Measurements from ENCODE around the gene NEUROD4. TPM values are rescaled to one million over a fixed set of nuclear protein-coding genes. Genes with fewer than 3 reads are reported as not detected.
"Not testable (repeated sequence)": the region's sequence is repeated elsewhere in the genome, so short reads cannot be mapped to it uniquely, and the experiment has no call there.

The NEUROD4 gene
- total RNA-seq, 1 donor from 2014 or later = not detected

DNA sequence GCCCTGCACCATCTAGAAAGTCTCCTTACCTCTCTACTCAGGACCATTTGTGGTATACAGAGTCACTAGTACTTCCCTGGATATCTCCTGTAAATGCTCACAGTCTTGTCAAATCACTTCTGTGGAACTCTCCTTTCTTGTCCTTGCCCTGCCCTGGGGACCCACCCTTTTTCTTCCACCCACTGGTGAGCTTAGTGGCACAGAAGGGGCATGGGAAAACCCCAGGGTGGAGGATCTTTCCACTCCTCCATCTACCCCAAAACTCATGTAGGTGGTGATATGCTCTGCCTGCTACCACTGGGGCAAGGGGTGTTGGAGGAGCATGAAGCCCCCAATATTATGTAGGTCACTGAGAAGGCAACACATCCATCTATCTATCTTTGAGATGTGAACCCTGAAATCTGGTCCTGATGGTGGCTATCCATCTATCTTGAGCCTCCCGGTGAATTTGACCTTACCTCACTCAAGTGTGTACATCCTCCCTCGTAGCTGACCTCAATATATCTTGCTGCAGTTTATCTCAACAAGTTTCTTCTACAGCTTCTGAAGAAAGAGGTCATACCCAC is 36.2 kb upstream of the NEUROD4 start:
- peaks cover 27% of the 10 kb centered on the region for H3K27me3 Mint-ChIP-seq (ENCODE audit: low read depth)
- H3K27ac Mint-ChIP-seq (ENCODE audit: unreplicated experiment) = no peak overlapping the region
- H3K4me3 Mint-ChIP-seq (ENCODE audit: unreplicated experiment) = no peak overlapping the region
- H3K36me3 Mint-ChIP-seq (ENCODE audit: low read depth) = no peaks in the 10 kb centered on the region
- no peaks in the 10 kb centered on the region for H3K4me1 Mint-ChIP-seq (ENCODE audit: low read depth)
- TF ChIP-seq, protein P1, sequence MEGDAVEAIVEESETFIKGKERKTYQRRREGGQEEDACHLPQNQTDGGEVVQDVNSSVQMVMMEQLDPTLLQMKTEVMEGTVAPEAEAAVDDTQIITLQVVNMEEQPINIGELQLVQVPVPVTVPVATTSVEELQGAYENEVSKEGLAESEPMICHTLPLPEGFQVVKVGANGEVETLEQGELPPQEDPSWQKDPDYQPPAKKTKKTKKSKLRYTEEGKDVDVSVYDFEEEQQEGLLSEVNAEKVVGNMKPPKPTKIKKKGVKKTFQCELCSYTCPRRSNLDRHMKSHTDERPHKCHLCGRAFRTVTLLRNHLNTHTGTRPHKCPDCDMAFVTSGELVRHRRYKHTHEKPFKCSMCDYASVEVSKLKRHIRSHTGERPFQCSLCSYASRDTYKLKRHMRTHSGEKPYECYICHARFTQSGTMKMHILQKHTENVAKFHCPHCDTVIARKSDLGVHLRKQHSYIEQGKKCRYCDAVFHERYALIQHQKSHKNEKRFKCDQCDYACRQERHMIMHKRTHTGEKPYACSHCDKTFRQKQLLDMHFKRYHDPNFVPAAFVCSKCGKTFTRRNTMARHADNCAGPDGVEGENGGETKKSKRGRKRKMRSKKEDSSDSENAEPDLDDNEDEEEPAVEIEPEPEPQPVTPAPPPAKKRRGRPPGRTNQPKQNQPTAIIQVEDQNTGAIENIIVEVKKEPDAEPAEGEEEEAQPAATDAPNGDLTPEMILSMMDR (IDR thresholded peaks at IDR 0.05) = no peak
- H3K9me3 Mint-ChIP-seq (ENCODE audit: low read depth) = no peaks in the 10 kb centered on the region
- DNase-seq (ENCODE audit: low spot score) = no peak

DNA sequence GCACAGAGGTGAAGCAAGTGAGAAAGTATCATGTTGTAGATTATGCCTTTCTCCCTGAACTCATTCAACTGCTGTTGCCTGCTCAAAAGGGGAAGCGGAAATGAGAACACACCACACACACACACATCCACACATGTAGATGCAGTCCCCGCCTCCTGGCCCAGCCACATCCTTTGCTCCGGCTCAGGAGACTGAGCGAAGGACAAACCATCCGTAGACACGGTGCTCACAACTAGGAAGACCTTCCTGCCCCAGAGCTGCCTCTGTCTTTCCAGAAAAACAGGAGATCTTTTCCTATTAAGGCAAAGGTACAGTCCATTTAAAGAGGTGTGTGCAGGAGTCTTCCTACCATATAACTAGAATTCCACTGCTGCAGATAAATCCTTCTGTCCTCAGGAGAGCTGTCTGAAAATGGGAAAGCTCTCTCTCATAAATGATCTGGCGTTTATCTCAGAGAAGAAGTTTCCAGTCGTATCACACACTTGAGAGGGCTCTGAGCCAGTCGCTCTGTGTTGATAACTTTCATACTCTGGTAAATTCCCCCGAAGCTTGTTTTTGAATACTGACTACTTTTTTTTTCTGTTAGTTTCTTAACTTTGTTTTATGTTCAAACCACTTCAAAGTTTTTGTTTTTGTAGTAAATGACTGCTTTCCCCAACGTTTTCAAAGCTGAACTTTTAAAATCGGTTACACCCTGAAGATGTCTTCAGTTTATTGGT is 35.0 kb upstream of the NEUROD4 start, which contains the start of gene TESPA1:
Gene TESPA1, minus strand, starts transcription at position 105 of the 719 bp plus-strand sequence. CDS start 10,200 bp downstream, outside the sequence.
- no peaks in the 10 kb centered on the region for H3K9me3 Mint-ChIP-seq (ENCODE audit: low read depth)
- TF ChIP-seq, protein P1 (IDR thresholded peaks at IDR 0.05) = no peak
- H3K4me3 Mint-ChIP-seq (ENCODE audit: unreplicated experiment) = no peak within 1 kb of the TSS
- H3K27me3 Mint-ChIP-seq (ENCODE audit: low read depth) = peaks cover 28% of the 10 kb centered on the region
- no peaks in the 10 kb centered on the region for H3K4me1 Mint-ChIP-seq (ENCODE audit: low read depth)
- no peak within 1 kb of the TSS for H3K27ac Mint-ChIP-seq (ENCODE audit: unreplicated experiment)
- H3K36me3 Mint-ChIP-seq (ENCODE audit: low read depth) = no peaks in the 10 kb centered on the region
- no peak for DNase-seq (ENCODE audit: low spot score)

DNA sequence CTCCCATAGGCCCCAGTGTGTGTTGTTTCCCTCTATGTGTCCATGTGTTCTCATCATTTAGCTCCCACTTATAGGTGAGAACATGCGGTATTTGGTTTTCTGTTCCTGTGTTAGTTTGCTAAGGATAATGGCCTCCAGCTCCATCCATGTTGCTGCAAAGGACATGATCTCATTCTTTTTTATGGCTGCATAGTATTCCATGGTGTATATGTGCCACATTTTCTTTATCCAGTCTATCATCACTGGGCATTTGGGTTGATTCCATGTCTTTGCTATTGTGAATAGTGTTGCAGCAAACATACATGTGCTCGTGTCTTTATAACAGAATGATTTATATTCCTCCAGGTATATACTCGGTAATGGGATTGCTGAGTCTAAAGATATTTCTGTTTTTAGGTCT is 33.0 kb upstream of the NEUROD4 start:
- DNase-seq (ENCODE audit: low spot score); H3K36me3 Mint-ChIP-seq (ENCODE audit: low read depth); H3K27ac Mint-ChIP-seq (ENCODE audit: unreplicated experiment); H3K9me3 Mint-ChIP-seq (ENCODE audit: low read depth); H3K4me3 Mint-ChIP-seq (ENCODE audit: unreplicated experiment); H3K4me1 Mint-ChIP-seq (ENCODE audit: low read depth): not testable (repeated sequence)
- peaks cover 41% of the 10 kb centered on the region for H3K27me3 Mint-ChIP-seq (ENCODE audit: low read depth)

DNA sequence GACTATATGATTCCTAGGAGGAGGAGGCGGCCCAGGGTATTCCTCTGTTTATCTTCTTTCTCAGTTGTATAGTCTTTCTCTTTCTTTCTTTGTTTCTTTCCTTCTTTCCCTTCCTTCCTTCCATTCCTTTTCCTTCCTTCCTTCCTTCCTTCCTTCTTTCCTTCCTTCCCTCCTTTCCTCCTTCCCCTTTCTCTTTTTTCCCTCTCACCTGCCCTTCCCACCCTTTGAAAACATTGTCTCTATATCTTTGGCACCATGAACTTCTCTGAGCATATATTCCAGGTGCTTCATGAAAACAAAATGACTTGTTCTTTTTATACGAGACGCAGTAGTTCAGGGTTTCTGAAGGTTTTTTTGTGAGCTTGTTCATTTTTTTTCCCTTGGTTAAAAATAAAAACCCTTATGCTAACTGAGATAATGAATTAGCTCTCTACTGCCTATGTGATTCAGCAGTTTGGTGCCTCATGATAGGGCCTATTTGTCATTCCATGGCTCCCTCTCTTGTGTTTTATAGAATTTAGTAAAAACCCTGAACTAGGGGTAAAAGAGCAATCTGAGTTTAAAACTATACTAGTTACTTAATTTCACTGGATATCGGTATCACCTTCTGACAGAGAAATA is 32.1 kb upstream of the NEUROD4 start:
- Mint-ChIP-seq H3K27me3 (ENCODE audit: low read depth) (peaks cover 34% of the 10 kb centered on the region), H3K4me3 (ENCODE audit: unreplicated experiment) (no peak overlapping the region), H3K9me3 (ENCODE audit: low read depth) (no peaks in the 10 kb centered on the region), H3K4me1 (ENCODE audit: low read depth) (no peaks in the 10 kb centered on the region), H3K27ac (ENCODE audit: unreplicated experiment) (no peak overlapping the region), H3K36me3 (ENCODE audit: low read depth) (no peaks in the 10 kb centered on the region)
- DNase-seq (ENCODE audit: low spot score) = no peak
- TF ChIP-seq, protein P1 (IDR thresholded peaks at IDR 0.05) = no peak

DNA sequence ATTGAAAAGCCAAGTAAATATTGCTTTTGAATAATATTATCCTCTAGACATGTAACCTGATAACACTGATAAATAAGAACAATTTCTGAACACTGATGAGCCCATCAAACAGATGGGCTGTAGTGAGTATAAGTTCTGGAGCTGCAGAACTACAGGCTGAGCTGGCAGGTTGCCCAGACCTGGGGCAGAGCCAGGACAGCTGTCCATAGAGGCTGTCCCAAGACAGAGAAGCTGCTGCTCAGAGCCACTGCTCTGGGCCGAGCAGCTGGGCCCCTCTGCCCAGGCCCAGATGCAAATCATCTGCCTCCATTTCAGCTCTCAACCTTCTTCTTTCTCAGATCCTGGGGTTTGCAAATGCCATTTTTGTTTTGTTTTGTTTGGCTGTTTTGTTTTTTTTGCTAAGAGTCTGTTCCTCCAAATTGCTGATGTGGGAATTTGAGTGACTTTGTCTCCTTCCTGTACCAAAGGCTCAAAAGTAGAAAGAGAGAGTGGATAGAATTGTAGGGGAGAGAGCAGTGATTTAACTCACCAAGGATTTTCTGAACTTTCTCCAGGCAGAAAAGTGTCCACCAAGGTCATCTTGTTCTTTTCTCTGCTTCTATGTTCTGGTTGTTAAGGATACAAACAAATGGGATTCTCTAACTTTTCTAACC is 31.2 kb upstream of the NEUROD4 start:
- Mint-ChIP-seq H3K27ac (ENCODE audit: unreplicated experiment) (peak overlapping the region; percentile 33), H3K27me3 (ENCODE audit: low read depth) (peaks cover 33% of the 10 kb centered on the region)
- no peak for DNase-seq (ENCODE audit: low spot score)

More for the DNA sequence above, 31.2 kb upstream of the NEUROD4 start:
- no peak overlapping the region for H3K4me3 Mint-ChIP-seq (ENCODE audit: unreplicated experiment)
- no peaks in the 10 kb centered on the region for H3K36me3 Mint-ChIP-seq (ENCODE audit: low read depth)
- TF ChIP-seq, protein P1 (IDR thresholded peaks at IDR 0.05) = no peak
- no peaks in the 10 kb centered on the region for H3K4me1 Mint-ChIP-seq (ENCODE audit: low read depth)
- no peaks in the 10 kb centered on the region for H3K9me3 Mint-ChIP-seq (ENCODE audit: low read depth)
